Measurements from ENCODE around the gene LHFPL3.

The LHFPL3 gene

DNA sequence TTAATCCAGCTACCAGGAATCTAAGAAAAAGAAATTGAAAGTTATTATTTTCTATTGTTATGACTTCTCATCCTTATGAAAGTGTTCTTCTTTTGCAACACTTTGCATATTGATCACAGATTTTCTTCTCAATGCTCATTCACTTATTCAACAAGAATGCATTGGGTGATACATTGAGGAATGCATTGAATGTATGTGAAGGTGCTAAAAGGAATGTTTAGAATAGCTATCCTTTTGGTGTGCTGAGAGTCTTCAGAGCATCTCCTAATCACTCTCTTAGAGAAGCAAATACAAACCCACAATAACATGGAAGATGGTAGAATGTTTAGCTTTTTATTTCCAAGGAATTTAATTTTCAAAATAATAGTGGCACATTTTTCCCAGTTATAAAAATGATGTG lies 563.5 kb downstream of the LHFPL3 start:
- TF ChIP-seq, protein P1, sequence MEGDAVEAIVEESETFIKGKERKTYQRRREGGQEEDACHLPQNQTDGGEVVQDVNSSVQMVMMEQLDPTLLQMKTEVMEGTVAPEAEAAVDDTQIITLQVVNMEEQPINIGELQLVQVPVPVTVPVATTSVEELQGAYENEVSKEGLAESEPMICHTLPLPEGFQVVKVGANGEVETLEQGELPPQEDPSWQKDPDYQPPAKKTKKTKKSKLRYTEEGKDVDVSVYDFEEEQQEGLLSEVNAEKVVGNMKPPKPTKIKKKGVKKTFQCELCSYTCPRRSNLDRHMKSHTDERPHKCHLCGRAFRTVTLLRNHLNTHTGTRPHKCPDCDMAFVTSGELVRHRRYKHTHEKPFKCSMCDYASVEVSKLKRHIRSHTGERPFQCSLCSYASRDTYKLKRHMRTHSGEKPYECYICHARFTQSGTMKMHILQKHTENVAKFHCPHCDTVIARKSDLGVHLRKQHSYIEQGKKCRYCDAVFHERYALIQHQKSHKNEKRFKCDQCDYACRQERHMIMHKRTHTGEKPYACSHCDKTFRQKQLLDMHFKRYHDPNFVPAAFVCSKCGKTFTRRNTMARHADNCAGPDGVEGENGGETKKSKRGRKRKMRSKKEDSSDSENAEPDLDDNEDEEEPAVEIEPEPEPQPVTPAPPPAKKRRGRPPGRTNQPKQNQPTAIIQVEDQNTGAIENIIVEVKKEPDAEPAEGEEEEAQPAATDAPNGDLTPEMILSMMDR (IDR thresholded peaks at IDR 0.05; ENCODE audit: borderline replicate concordance, extremely low read depth, low read length, poor library complexity, severe bottlenecking) = no peak
- TF ChIP-seq EZH2 (IDR thresholded peaks at IDR 0.05; ENCODE audit: borderline replicate concordance, low read depth, low read length, severe bottlenecking) = no peak
- Histone ChIP-seq H3K4me3 (ENCODE audit: low read depth in 1 of 2, low read length in 2 of 2) (no peak overlapping the region), H3K36me3 (ENCODE audit: insufficient read depth, low read length) (no peaks in the 10 kb centered on the region), H3K4me2 (ENCODE audit: insufficient read depth, low read length) (no peak overlapping the region), H3K27me3 (ENCODE audit: insufficient read depth, low read length, poor library complexity) (no peaks in the 10 kb centered on the region), H3K27ac (ENCODE audit: low read length) (no peak overlapping the region), H3K79me2 (ENCODE audit: insufficient read depth, low read length) (no peaks in the 10 kb centered on the region), H2AFZ (ENCODE audit: low read depth, low read length) (no peak overlapping the region), H3K9me3 (ENCODE audit: insufficient read depth, low read length, severe bottlenecking) (no peaks in the 10 kb centered on the region), H4K20me1 (ENCODE audit: insufficient read depth, low read length) (no peaks in the 10 kb centered on the region), H3K9ac (ENCODE audit: low read depth, low read length) (no peak overlapping the region), H3K4me1 (ENCODE audit: insufficient read depth, low read length) (no peaks in the 10 kb centered on the region)
- no peak for DNase-seq
- no peak for ATAC-seq (ENCODE audit: insufficient read depth, low read depth)

DNA sequence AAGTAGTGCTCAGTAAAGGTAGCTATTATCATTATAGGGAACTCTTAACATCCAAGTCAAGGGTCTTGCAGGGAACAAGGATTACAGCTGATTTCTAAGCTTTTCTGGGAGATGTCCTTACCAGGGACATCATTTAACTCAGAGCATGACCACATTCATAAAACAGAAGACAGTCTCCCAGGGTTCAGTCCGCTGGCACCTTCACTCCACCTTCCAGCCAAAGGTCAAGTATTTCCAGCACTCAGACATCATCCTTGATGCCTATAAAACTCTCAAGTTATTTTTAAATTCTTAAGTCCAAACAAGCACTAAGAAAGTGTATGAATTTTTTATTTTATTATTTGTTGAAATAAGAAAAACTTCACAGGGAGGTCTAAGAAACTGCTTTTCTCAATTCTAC lies 565.9 kb downstream of the LHFPL3 start:
- Histone ChIP-seq H3K9me3 (ENCODE audit: insufficient read depth, low read length, severe bottlenecking) (no peaks in the 10 kb centered on the region), H3K79me2 (ENCODE audit: insufficient read depth, low read length) (no peaks in the 10 kb centered on the region), H3K4me1 (ENCODE audit: insufficient read depth, low read length) (no peaks in the 10 kb centered on the region), H3K4me3 (ENCODE audit: low read depth in 1 of 2, low read length in 2 of 2) (no peak overlapping the region), H3K36me3 (ENCODE audit: insufficient read depth, low read length) (no peaks in the 10 kb centered on the region), H3K9ac (ENCODE audit: low read depth, low read length) (no peak overlapping the region), H2AFZ (ENCODE audit: low read depth, low read length) (no peak overlapping the region), H3K27me3 (ENCODE audit: insufficient read depth, low read length, poor library complexity) (peaks cover 3% of the 10 kb centered on the region), H3K27ac (ENCODE audit: low read length) (no peak overlapping the region), H4K20me1 (ENCODE audit: insufficient read depth, low read length) (no peaks in the 10 kb centered on the region), H3K4me2 (ENCODE audit: insufficient read depth, low read length) (no peak overlapping the region)
- no peak for ATAC-seq (ENCODE audit: insufficient read depth, low read depth)
- DNase-seq = no peak
- TF ChIP-seq, protein P1 (IDR thresholded peaks at IDR 0.05; ENCODE audit: borderline replicate concordance, extremely low read depth, low read length, poor library complexity, severe bottlenecking) = no peak
- TF ChIP-seq EZH2 (IDR thresholded peaks at IDR 0.05; ENCODE audit: borderline replicate concordance, low read depth, low read length, severe bottlenecking) = no peak

DNA sequence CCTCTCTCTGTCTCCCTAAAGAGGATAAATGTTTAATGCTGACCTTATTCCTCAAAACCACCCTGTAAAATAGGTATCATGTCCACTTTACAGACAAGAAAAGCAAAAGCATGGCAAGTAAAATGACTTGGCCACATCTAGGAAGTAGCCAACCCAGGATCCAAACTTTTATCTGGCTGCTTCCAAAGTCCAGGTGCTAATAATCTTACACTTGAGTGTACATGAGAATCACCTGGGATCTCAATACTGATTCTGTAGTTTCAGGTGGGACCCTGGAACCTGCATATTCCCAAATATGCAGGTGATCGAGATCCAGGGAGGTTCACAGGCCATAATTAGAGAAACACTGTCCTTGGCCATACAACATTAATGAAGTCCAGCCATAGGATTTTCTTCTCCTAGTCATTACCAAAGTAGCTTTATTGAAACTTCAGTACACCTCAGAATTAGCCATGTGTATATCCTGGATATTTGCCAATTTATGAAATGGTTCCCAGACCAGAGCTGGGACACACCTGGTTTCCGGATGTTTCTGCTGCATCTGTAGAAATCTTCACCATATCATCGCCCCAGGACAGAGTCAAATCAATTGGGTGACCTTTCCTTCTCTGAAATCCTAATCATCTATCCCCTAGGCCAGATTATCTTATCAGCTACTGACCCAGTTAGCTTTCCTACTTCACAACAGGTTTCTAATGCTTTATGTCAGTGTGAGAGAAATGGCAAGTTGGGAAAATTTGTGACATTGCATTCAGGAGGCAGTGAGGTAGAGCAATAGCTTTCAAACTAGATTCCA lies 566.5 kb downstream of the LHFPL3 start:
- ATAC-seq (ENCODE audit: insufficient read depth, low read depth) = no peak
- H3K79me2 ChIP-seq (ENCODE audit: insufficient read depth, low read length) = no peaks in the 10 kb centered on the region
- no peaks in the 10 kb centered on the region for H3K4me1 ChIP-seq (ENCODE audit: insufficient read depth, low read length)
- no peak overlapping the region for H2AFZ ChIP-seq (ENCODE audit: low read depth, low read length)
- no peak overlapping the region for H3K27ac ChIP-seq (ENCODE audit: low read length)
- no peaks in the 10 kb centered on the region for H3K9me3 ChIP-seq (ENCODE audit: insufficient read depth, low read length, severe bottlenecking)
- DNase-seq = no peak
- peaks cover 3% of the 10 kb centered on the region for H3K27me3 ChIP-seq (ENCODE audit: insufficient read depth, low read length, poor library complexity)
- no peaks in the 10 kb centered on the region for H3K36me3 ChIP-seq (ENCODE audit: insufficient read depth, low read length)
- no peak overlapping the region for H3K4me3 ChIP-seq (ENCODE audit: low read depth in 1 of 2, low read length in 2 of 2)
- H3K9ac ChIP-seq (ENCODE audit: low read depth, low read length) = no peak overlapping the region
- H3K4me2 ChIP-seq (ENCODE audit: insufficient read depth, low read length) = no peak overlapping the region
- H4K20me1 ChIP-seq (ENCODE audit: insufficient read depth, low read length) = no peaks in the 10 kb centered on the region
- TF ChIP-seq, protein P1 (IDR thresholded peaks at IDR 0.05; ENCODE audit: borderline replicate concordance, extremely low read depth, low read length, poor library complexity, severe bottlenecking) = no peak
- no peak for TF ChIP-seq EZH2 (IDR thresholded peaks at IDR 0.05; ENCODE audit: borderline replicate concordance, low read depth, low read length, severe bottlenecking)
